Measurements from ENCODE around the gene AK5.

- no peak for TF ChIP-seq TAF1 (IDR thresholded peaks at IDR 0.05; ENCODE audit: borderline replicate concordance, insufficient read depth, low read length)
- no peak for TF ChIP-seq SIN3A (IDR thresholded peaks at IDR 0.05; ENCODE audit: borderline replicate concordance, insufficient read depth, low read length)
- TF ChIP-seq REST (IDR thresholded peaks at IDR 0.05; ENCODE audit: insufficient read depth in 1 of 2, low read depth in 2 of 2, low read length in 2 of 2), result no peak
Measured at GRCh38 chr1:77475641-77476040, 193.8 kb downstream of the AK5 start.
